H1 (cell line): Measurements from ENCODE around the gene CYP4F3. TPM values are rescaled to one million over a fixed set of nuclear protein-coding genes. Genes with fewer than 3 reads are reported as not detected.

Experiments
- CTCF ChIA-PET: fragments of 300-600 bp; sonication (Branson Sonifier 250); formaldehyde crosslinking; loops from one replicate; lab custom pipeline; 2021; ENCODE audit not compliant: partially characterized antibody; lab: Charles Lee
- POLR2A ChIA-PET: fragments of 300-600 bp; sonication (Branson Sonifier 250); formaldehyde crosslinking; loops from one replicate; lab custom pipeline; 2021; ENCODE audit warnings: inconsistent platforms; ENCODE audit not compliant: partially characterized antibody; lab: Charles Lee
- DNase-seq, 2 experiments: peaks; one replicate each; pipeline versions ENCODE4 v3.0.0 to v3.0.0-alpha.2; 2010 to 2022; ENCODE audit warnings: low spot score in 2 of 2, low read depth in 1 of 2, mixed read lengths in 1 of 2
- FAIRE-seq: peaks from 2 replicates; lab custom pipeline; 2011; peaks lifted over from hg19 to GRCh38; lab: Jason Lieb, UNC
- H2AFZ ChIP-seq: 2 replicates; pipeline ENCODE4 v1.8.1; 2012; ENCODE audit warnings: low read length, inconsistent platforms
- H2AK5ac ChIP-seq: 2 replicates; pipeline ENCODE4 v1.6.1; 2013; ENCODE audit warnings: low read depth, low read length
- H2BK120ac ChIP-seq: replicated peaks from 2 replicates; pipeline ENCODE3; 2013; ENCODE audit warnings: low read depth, low read length, inconsistent platforms
- H2BK12ac ChIP-seq: 2 replicates; pipeline ENCODE4 v1.6.1; 2013; ENCODE audit warnings: low read depth, low read length
- H2BK15ac ChIP-seq: 2 replicates; pipeline ENCODE4 v1.6.1; 2013; ENCODE audit warnings: low read length
- H2BK20ac ChIP-seq: 2 replicates; pipeline ENCODE4 v1.6.1; 2013; ENCODE audit warnings: low read length
- H2BK5ac ChIP-seq: 2 replicates; pipeline ENCODE4 v1.6.1; 2013; ENCODE audit warnings: low read depth, low read length
- H3K14ac ChIP-seq: 2 replicates; pipeline ENCODE4 v1.6.1; 2013; ENCODE audit warnings: inconsistent platforms; ENCODE audit not compliant: insufficient read length
- H3K18ac ChIP-seq: 2 replicates; pipeline ENCODE4 v1.6.1; 2013; ENCODE audit warnings: low read length; ENCODE audit errors: extremely low read depth
- H3K23ac ChIP-seq: 2 replicates; pipeline ENCODE4 v1.6.1; 2013; ENCODE audit warnings: inconsistent platforms; ENCODE audit not compliant: insufficient read length
- H3K23me2 ChIP-seq: 2 replicates; pipeline ENCODE4 v1.6.1; 2013; ENCODE audit warnings: low read depth, low read length
- H3K27ac ChIP-seq: 2 replicates; pipeline ENCODE4 v1.6.1; 2011; ENCODE audit warnings: low read depth, low read length, inconsistent platforms
- H3K27me3 ChIP-seq, 4 experiments: replicated peaks in 1 of 4; 1 replicate in 1 of 4; 2 replicates in 3 of 4; pipeline versions ENCODE4 v1.6.1 to v1.8.1; 2011 to 2013; ENCODE audit warnings: low read length in 3 of 4, mild to moderate bottlenecking in 3 of 4, inconsistent platforms in 2 of 4, mixed read lengths in 2 of 4, moderate library complexity in 1 of 4; ENCODE audit not compliant: control insufficient read depth in 3 of 4, insufficient read depth in 3 of 4; ENCODE audit errors: extremely low read depth in 1 of 4
- H3K36me3 ChIP-seq, 4 experiments: 2 replicates each; pipeline versions ENCODE4 v1.6.1 to v1.8.1; 2011 to 2013; ENCODE audit warnings: mild to moderate bottlenecking in 4 of 4, low read length in 3 of 4, moderate library complexity in 2 of 4, control low read depth in 1 of 4, inconsistent platforms in 1 of 4; ENCODE audit not compliant: insufficient read depth in 4 of 4, control insufficient read depth in 2 of 4
- H3K4ac ChIP-seq: replicated peaks from 2 replicates; pipeline ENCODE3; 2013; ENCODE audit warnings: low read length, low read depth, mixed read lengths, inconsistent platforms; ENCODE audit not compliant: insufficient read length
- H3K4me1 ChIP-seq, 4 experiments: replicated peaks in 1 of 4; 1 replicate in 1 of 4; 2 replicates in 3 of 4; pipeline versions ENCODE4 v1.6.1 to v1.8.1; 2011 to 2013; ENCODE audit warnings: low read length in 3 of 4, inconsistent platforms in 2 of 4, mixed read lengths in 1 of 4; ENCODE audit not compliant: insufficient read depth in 4 of 4, control insufficient read depth in 3 of 4
- H3K4me2 ChIP-seq, 2 experiments: 2 replicates each; pipeline versions ENCODE4 v1.6.1 to v1.8.1; 2011 to 2013; ENCODE audit warnings: low read depth in 2 of 2, low read length in 2 of 2, control low read depth in 1 of 2, inconsistent platforms in 1 of 2, mild to moderate bottlenecking in 1 of 2; ENCODE audit not compliant: insufficient read depth in 1 of 2
- H3K4me3 ChIP-seq, 4 experiments: fragments of 200-600, 300-600 bp in 1 of 4; sonication (generic), shearing (Covaris generic), sonication (Bioruptor Twin) in 1 of 4; 2 replicates each; pipeline versions ENCODE4 v1.5.1 to v1.8.1; 2011 to 2016; ENCODE audit warnings: low read length in 4 of 4, low read depth in 3 of 4, control low read depth in 2 of 4, inconsistent platforms in 2 of 4, mild to moderate bottlenecking in 2 of 4, mixed read lengths in 1 of 4, moderate library complexity in 1 of 4; ENCODE audit not compliant: insufficient read depth in 2 of 4; ENCODE audit errors: extremely low read depth in 1 of 4
- H3K56ac ChIP-seq: replicated peaks from 2 replicates; pipeline ENCODE3; 2013; ENCODE audit warnings: low read depth, mild to moderate bottlenecking, mixed read lengths, low read length, inconsistent platforms; ENCODE audit not compliant: insufficient read length
- H3K79me1 ChIP-seq: 2 replicates; pipeline ENCODE4 v1.6.1; 2013; ENCODE audit warnings: low read depth, low read length, control low read depth
- H3K79me2 ChIP-seq, 2 experiments: 2 replicates each; pipeline versions ENCODE4 v1.6.1 to v1.8.1; 2012 to 2013; ENCODE audit warnings: low read length in 2 of 2, mild to moderate bottlenecking in 2 of 2, inconsistent platforms in 1 of 2; ENCODE audit not compliant: insufficient read depth in 2 of 2, control insufficient read depth in 1 of 2
- H3K9ac ChIP-seq, 4 experiments: replicated peaks in 1 of 4; 1 replicate in 1 of 4; 2 replicates in 3 of 4; pipeline versions ENCODE4 v1.6.1 to v1.8.1; 2011 to 2013; ENCODE audit warnings: low read depth in 3 of 4, low read length in 3 of 4, control low read depth in 2 of 4, mild to moderate bottlenecking in 2 of 4, moderate library complexity in 2 of 4, inconsistent platforms in 1 of 4; ENCODE audit errors: extremely low read depth in 1 of 4
- H3K9me3 ChIP-seq, 2 experiments: 2 replicates each; pipeline versions ENCODE4 v1.6.1 to v1.8.1; 2012 to 2013; ENCODE audit warnings: mild to moderate bottlenecking in 2 of 2, moderate library complexity in 2 of 2, control low read depth in 1 of 2, inconsistent platforms in 1 of 2, low read depth in 1 of 2, low read length in 1 of 2, mixed read lengths in 1 of 2; ENCODE audit not compliant: insufficient read depth in 2 of 2
- H4K20me1 ChIP-seq, 2 experiments: replicated peaks in 1 of 2; 2 replicates each; pipeline versions ENCODE3 to v1.8.1; 2011 to 2013; ENCODE audit warnings: inconsistent platforms in 2 of 2, low read length in 2 of 2, mild to moderate bottlenecking in 1 of 2; ENCODE audit not compliant: insufficient read depth in 2 of 2, control insufficient read depth in 1 of 2
- H4K5ac ChIP-seq: 2 replicates; pipeline ENCODE4 v1.6.1; 2013; ENCODE audit warnings: low read length, low read depth, mixed read lengths, inconsistent platforms; ENCODE audit not compliant: insufficient read length
- H4K8ac ChIP-seq: 2 replicates; pipeline ENCODE4 v1.8.0; 2013; ENCODE audit warnings: mild to moderate bottlenecking, moderate library complexity, low read length, inconsistent platforms; ENCODE audit not compliant: insufficient read depth; ENCODE audit errors: extremely low read depth
- H4K91ac ChIP-seq: replicated peaks from 2 replicates; pipeline ENCODE3; 2013; ENCODE audit warnings: low read length, mixed read lengths, inconsistent platforms; ENCODE audit not compliant: insufficient read length
- CBX8 ChIP-seq: fragments of 300-800, 300-1000 bp; sonication (generic); IDR thresholded peaks from 2 replicates; pipeline ENCODE4 v1.7.1; 2016; ENCODE audit warnings: low read depth, low read length, borderline replicate concordance
- GTF2F1 ChIP-seq: IDR thresholded peaks from 2 replicates; pipeline ENCODE4 v1.6.1; 2012; ENCODE audit warnings: low read depth, low read length, improper control_type of control experiment, borderline replicate concordance
- TCF12 ChIP-seq: IDR thresholded peaks from 2 replicates; pipeline ENCODE4 v1.6.1; 2011; ENCODE audit warnings: low read depth, mild to moderate bottlenecking, low read length
- TEAD4 ChIP-seq: IDR thresholded peaks from 2 replicates; pipeline ENCODE4 v1.6.1; 2012; ENCODE audit warnings: low read depth, low read length, inconsistent platforms, mixed read lengths
- WGBS, 2 experiments: shearing (Covaris generic) in 1 of 2; methylation state at CpG; one replicate each; pipeline versions ENCODE4 v1.1.6 to v1.1.7; 2013 to 2015; ENCODE audit warnings: low lambda C conversion rate in 2 of 2, mixed read lengths in 2 of 2, inconsistent platforms in 1 of 2, low coverage in 1 of 2, missing lambda C conversion rate in 1 of 2; ENCODE audit not compliant: insufficient replicate concordance in 2 of 2, insufficient coverage in 1 of 2, insufficient read length in 1 of 2; ENCODE audit errors: extremely low coverage in 1 of 2, missing lambda C conversion rate in 1 of 2; 5-methylcytosine and 5-hydroxymethylcytosine counted together
- polyA plus RNA-seq, 7 experiments: library from polyadenylated mRNA; depleted of rRNA in 3 of 7; stranded (reverse) in 5 of 7; unstranded in 2 of 7; fragments of >200 nt in 5 of 7; fragments of 200-250 nt in 2 of 7; gene quantifications; 1 replicate in 5 of 7; 2 replicates in 1 of 7; 4 replicates in 1 of 7; pipeline versions ENCODE4 v1.2.1 to v1.2.3, GENCODE V29; 2011 to 2013; ENCODE audit warnings: missing spikeins in 2 of 7, mixed read lengths in 2 of 7
- total RNA-seq: library from RNA; stranded (reverse); fragmentation: NEBNext Ultra II Directional; extraction: Animal tissue kit (Norgen Biotek cat#: 25700); gene quantifications from 2 replicates; pipeline ENCODE4 v1.2.1, GENCODE V29; 2021

The CYP4F3 gene
- total and polyA plus RNA-seq, 2 of the 8 experiments (the other 6 are each of a cell fraction or from before 2014, with no cell fraction given), result not detected

DNA sequence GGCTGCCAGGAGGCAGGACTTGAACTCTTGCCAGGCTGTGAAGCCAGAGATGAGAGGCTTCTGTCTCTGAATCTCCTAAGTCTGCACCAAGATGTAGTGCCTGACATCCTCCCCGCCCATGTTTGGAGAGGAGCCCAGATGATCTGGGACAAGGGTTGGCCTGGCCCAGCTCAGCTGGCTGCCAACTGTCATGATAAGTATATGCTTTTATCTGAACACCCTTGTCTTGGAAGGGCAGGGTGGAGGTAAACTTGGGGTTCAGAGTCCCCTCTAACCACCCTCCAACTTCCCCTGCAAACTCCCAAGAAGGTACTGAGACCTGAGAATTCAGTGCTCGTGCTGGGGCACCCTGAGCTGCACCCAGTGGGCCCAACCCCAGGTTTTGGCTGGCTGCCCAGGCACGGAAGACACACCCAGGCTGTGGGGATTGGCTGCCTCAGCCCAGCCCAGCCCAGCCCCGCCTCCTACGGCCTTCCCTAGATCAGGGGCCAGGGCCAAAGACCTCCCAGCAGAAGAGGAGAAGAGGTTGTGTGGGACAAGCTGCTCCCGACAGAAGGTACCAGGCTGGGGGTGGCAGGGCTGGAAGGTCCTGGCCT lies 32.0 kb downstream of the CYP4F3 start, which contains the start of gene CYP4F12:
Gene CYP4F12, plus strand, starts transcription at position 508 of the 596 bp plus-strand sequence. CDS start 443 bp downstream, outside the sequence.
- no peak within 1 kb of the TSS for H2BK15ac ChIP-seq
- no peaks in the 10 kb centered on the region for H3K4me1 ChIP-seq
- H3K18ac ChIP-seq, result no peak within 1 kb of the TSS
- no peak within 1 kb of the TSS for H3K27ac ChIP-seq
- H3K14ac ChIP-seq, result no peak within 1 kb of the TSS
- H3K9ac ChIP-seq, result no peak within 1 kb of the TSS
- H2AFZ ChIP-seq, result no peak within 1 kb of the TSS
- no peak within 1 kb of the TSS for H4K8ac ChIP-seq
- DNase-seq, result no peak
- POLR2A ChIA-PET, result no interaction called here
- H3K4ac ChIP-seq, result no peak within 1 kb of the TSS
- H3K23me2 ChIP-seq, result no peaks in the 10 kb centered on the region; the same call in 1 of the 2 replicates
- H4K20me1 ChIP-seq, result no peaks in the 10 kb centered on the region
- 72% methylated on average over 6 of the region's 6 CpGs; no CpG with 5 or more reads in 1 of the 2 experiments for WGBS, 2 experiments
- no peak within 1 kb of the TSS for H2BK12ac ChIP-seq
- H3K23ac ChIP-seq, result no peak within 1 kb of the TSS
- no peak within 1 kb of the TSS for H3K56ac ChIP-seq
- H2BK20ac ChIP-seq, result no peak within 1 kb of the TSS
- H3K36me3 ChIP-seq, result no peaks in the 10 kb centered on the region
- peaks cover 51 to 77% of the 10 kb centered on the region in 2 experiments for H3K9me3 ChIP-seq
- no peak within 1 kb of the TSS for H3K4me3 ChIP-seq
- H2BK5ac ChIP-seq, result no peak within 1 kb of the TSS
- H3K79me1 ChIP-seq, result no peaks in the 10 kb centered on the region
- H2AK5ac ChIP-seq, result no peak within 1 kb of the TSS
- no peak within 1 kb of the TSS for H3K4me2 ChIP-seq
- H3K79me2 ChIP-seq, result no peaks in the 10 kb centered on the region
- no peak within 1 kb of the TSS for H4K5ac ChIP-seq
- no peak within 1 kb of the TSS for H2BK120ac ChIP-seq
- no peak for FAIRE-seq
- CTCF ChIA-PET, result no interaction called here
- H4K91ac ChIP-seq, result no peak within 1 kb of the TSS
- no peaks in the 10 kb centered on the region for H3K27me3 ChIP-seq
- no peak for TF ChIP-seq CBX8
- TF ChIP-seq TEAD4, result no peak
- no peak for TF ChIP-seq GTF2F1
- TF ChIP-seq TCF12, result no peak
